ENCODE data around the gene KLF16.

The KLF16 gene

GRCh38 chr19:1825909-1826556 lies 37.3 kb downstream of the KLF16 start:
- Histone ChIP-seq H3K4me2 (ENCODE audit: low read length) (no peak overlapping the region), H3K4me3 (ENCODE audit: low read length) (no peak overlapping the region), H3K4ac (ENCODE audit: low read depth, low read length) (no peak overlapping the region), H4K8ac (ENCODE audit: low read depth, low read length) (no peak overlapping the region), H2AK5ac (ENCODE audit: low read length) (no peak overlapping the region), H3K4me1 (ENCODE audit: control insufficient read depth, low read depth, low read length) (no peaks in the 10 kb centered on the region), H2BK15ac (replicated peaks; ENCODE audit: low read depth) (no peak overlapping the region), H2BK5ac (ENCODE audit: low read length) (no peak overlapping the region), H3K36me3 (ENCODE audit: control insufficient read depth, insufficient read depth, low read length) (peaks cover 4% of the 10 kb centered on the region), H3K18ac (ENCODE audit: low read length) (no peak overlapping the region), H3K23ac (ENCODE audit: low read length) (no peak overlapping the region), H4K5ac (ENCODE audit: low read length) (no peak overlapping the region), H3K27ac (ENCODE audit: low read depth, low read length) (no peak overlapping the region), H3K9ac (ENCODE audit: low read length) (peak overlapping the region; percentile 53), H3K79me2 (ENCODE audit: control insufficient read depth, insufficient read depth, low read length) (no peaks in the 10 kb centered on the region), H3K27me3 (ENCODE audit: insufficient read depth, low read length, poor library complexity) (no peaks in the 10 kb centered on the region), H3K79me1 (ENCODE audit: low read length) (peaks cover 8% of the 10 kb centered on the region), H2BK120ac (ENCODE audit: low read depth, low read length) (no peak overlapping the region), H3K56ac (ENCODE audit: low read length) (peak overlapping the region; percentile 74)
- peak; percentile 84 for DNase-seq
- no CpG with 5 or more reads among the region's 15 CpGs for WGBS (ENCODE audit: extremely low coverage, insufficient coverage, low lambda C conversion rate)

DNA sequence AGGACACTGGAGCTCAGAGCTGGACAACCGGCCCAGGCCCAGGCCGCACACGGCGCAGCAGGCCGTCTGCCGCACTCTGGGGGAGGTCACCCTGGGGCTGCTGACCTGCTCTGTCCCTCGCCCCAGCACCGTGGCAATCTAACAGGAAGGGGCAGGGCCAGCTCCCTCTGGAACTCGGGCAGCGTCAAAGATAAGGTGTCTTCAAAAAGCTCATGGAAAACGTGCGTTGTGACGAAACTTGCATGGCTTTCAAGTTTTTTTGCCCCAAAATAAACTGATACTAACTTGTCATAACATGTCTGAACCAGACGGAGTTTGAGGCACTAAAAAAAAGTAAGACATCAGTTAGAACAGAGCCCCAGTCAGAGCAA lies 39.1 kb downstream of the KLF16 start:
- no peak overlapping the region for H2BK5ac ChIP-seq (ENCODE audit: low read length)
- no peak overlapping the region for H3K4me3 ChIP-seq (ENCODE audit: low read length)
- peaks cover 2% of the 10 kb centered on the region for H3K36me3 ChIP-seq (ENCODE audit: control insufficient read depth, insufficient read depth, low read length)
- H2BK15ac ChIP-seq (replicated peaks; ENCODE audit: low read depth), result no peak overlapping the region
- H3K27ac ChIP-seq (ENCODE audit: low read depth, low read length), result no peak overlapping the region
- DNase-seq, result no peak
- no peak overlapping the region for H4K8ac ChIP-seq (ENCODE audit: low read depth, low read length)
- no peak overlapping the region for H3K56ac ChIP-seq (ENCODE audit: low read length)
- H3K23ac ChIP-seq (ENCODE audit: low read length), result no peak overlapping the region
- no peak overlapping the region for H2AK5ac ChIP-seq (ENCODE audit: low read length)
- no peak overlapping the region for H3K4ac ChIP-seq (ENCODE audit: low read depth, low read length)
- no peaks in the 10 kb centered on the region for H3K27me3 ChIP-seq (ENCODE audit: insufficient read depth, low read length, poor library complexity)
- no peak overlapping the region for H3K9ac ChIP-seq (ENCODE audit: low read length)
- no CpG with 5 or more reads among the region's 14 CpGs for WGBS (ENCODE audit: extremely low coverage, insufficient coverage, low lambda C conversion rate)
- H3K79me2 ChIP-seq (ENCODE audit: control insufficient read depth, insufficient read depth, low read length), result no peaks in the 10 kb centered on the region
- H3K4me1 ChIP-seq (ENCODE audit: control insufficient read depth, low read depth, low read length), result no peaks in the 10 kb centered on the region
- H3K79me1 ChIP-seq (ENCODE audit: low read length), result peaks cover 2% of the 10 kb centered on the region
- H4K5ac ChIP-seq (ENCODE audit: low read length), result no peak overlapping the region
- H3K4me2 ChIP-seq (ENCODE audit: low read length), result no peak overlapping the region
- H3K18ac ChIP-seq (ENCODE audit: low read length), result no peak overlapping the region
- H2BK120ac ChIP-seq (ENCODE audit: low read depth, low read length), result no peak overlapping the region

DNA sequence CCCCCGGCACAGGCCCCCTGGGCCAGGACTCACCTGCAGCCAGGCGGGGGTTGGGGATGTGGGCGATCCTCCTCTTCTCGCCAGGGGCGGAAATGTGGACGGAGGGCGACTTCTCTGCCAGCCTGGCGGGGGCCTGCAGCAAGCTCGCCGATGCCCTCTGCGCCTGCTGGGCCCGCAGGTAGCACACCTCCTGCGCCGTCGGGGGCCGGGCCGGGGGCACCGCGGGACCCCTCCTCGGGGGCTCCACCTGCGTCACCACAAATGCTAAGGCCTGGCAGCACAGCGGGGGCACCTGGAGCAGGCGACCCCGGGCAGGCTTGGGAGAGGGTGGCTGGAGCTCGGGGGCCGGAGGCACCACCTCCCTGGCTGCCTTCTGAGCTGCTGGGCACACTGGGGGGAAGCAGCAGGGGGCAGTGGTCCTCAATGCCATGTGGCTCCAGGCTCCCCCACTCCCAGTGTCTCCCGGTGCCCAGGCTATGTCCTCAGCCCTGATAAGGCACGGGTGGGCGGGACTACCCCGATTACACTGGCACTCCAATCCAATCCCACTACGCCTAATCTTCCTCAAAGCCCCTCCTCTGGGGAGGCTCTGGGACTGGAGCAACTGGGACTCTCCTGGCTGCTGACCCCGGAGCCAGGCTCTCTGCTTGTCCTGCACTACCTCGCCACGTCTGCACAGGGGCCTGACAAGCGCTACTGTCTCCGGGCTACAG lies 39.7 kb downstream of the KLF16 start:
- no peak overlapping the region for H3K27ac ChIP-seq (ENCODE audit: low read depth, low read length)
- no peak overlapping the region for H2BK15ac ChIP-seq (replicated peaks; ENCODE audit: low read depth)
- H4K5ac ChIP-seq (ENCODE audit: low read length), result no peak overlapping the region
- no peak overlapping the region for H3K9ac ChIP-seq (ENCODE audit: low read length)
- no peaks in the 10 kb centered on the region for H3K27me3 ChIP-seq (ENCODE audit: insufficient read depth, low read length, poor library complexity)
- no peak overlapping the region for H4K8ac ChIP-seq (ENCODE audit: low read depth, low read length)
- H3K4me1 ChIP-seq (ENCODE audit: control insufficient read depth, low read depth, low read length), result no peaks in the 10 kb centered on the region
- no CpG with 5 or more reads among the region's 36 CpGs for WGBS (ENCODE audit: extremely low coverage, insufficient coverage, low lambda C conversion rate)
- H2BK5ac ChIP-seq (ENCODE audit: low read length), result no peak overlapping the region
- no peak overlapping the region for H3K23ac ChIP-seq (ENCODE audit: low read length)
- no peak overlapping the region for H3K4me3 ChIP-seq (ENCODE audit: low read length)
- H3K4ac ChIP-seq (ENCODE audit: low read depth, low read length), result no peak overlapping the region
- DNase-seq, result peak; percentile 39
- H2BK120ac ChIP-seq (ENCODE audit: low read depth, low read length), result no peak overlapping the region
- no peak overlapping the region for H3K4me2 ChIP-seq (ENCODE audit: low read length)
- H3K56ac ChIP-seq (ENCODE audit: low read length), result no peak overlapping the region
- H2AK5ac ChIP-seq (ENCODE audit: low read length), result no peak overlapping the region
- no peak overlapping the region for H3K18ac ChIP-seq (ENCODE audit: low read length)
- H3K79me1 ChIP-seq (ENCODE audit: low read length), result peaks cover 2% of the 10 kb centered on the region
- H3K36me3 ChIP-seq (ENCODE audit: control insufficient read depth, insufficient read depth, low read length), result peaks cover 2% of the 10 kb centered on the region
- no peaks in the 10 kb centered on the region for H3K79me2 ChIP-seq (ENCODE audit: control insufficient read depth, insufficient read depth, low read length)

- H3K23ac ChIP-seq (ENCODE audit: low read length), result no peak overlapping the region
- no peaks in the 10 kb centered on the region for H3K27me3 ChIP-seq (ENCODE audit: insufficient read depth, low read length, poor library complexity)
Observed at GRCh38 chr19:1823020-1823419, 40.4 kb downstream of the KLF16 start.

GRCh38 chr19:1822210-1822609 lies 41.2 kb downstream of the KLF16 start:
- H2BK5ac ChIP-seq (ENCODE audit: low read length), result no peak overlapping the region
- no peak for DNase-seq
- H3K79me1 ChIP-seq (ENCODE audit: low read length), result peaks cover 2% of the 10 kb centered on the region
- H3K27ac ChIP-seq (ENCODE audit: low read depth, low read length), result no peak overlapping the region
- no peaks in the 10 kb centered on the region for H3K4me1 ChIP-seq (ENCODE audit: control insufficient read depth, low read depth, low read length)
- no peak overlapping the region for H4K5ac ChIP-seq (ENCODE audit: low read length)
- H3K4ac ChIP-seq (ENCODE audit: low read depth, low read length), result no peak overlapping the region
- no peak overlapping the region for H3K4me3 ChIP-seq (ENCODE audit: low read length)
- no peaks in the 10 kb centered on the region for H3K27me3 ChIP-seq (ENCODE audit: insufficient read depth, low read length, poor library complexity)
- no peak overlapping the region for H3K23ac ChIP-seq (ENCODE audit: low read length)
- no peak overlapping the region for H2AK5ac ChIP-seq (ENCODE audit: low read length)
- WGBS (ENCODE audit: extremely low coverage, insufficient coverage, low lambda C conversion rate), result no CpG with 5 or more reads among the region's 19 CpGs
- no peak overlapping the region for H2BK120ac ChIP-seq (ENCODE audit: low read depth, low read length)
- no peak overlapping the region for H4K8ac ChIP-seq (ENCODE audit: low read depth, low read length)
- H3K36me3 ChIP-seq (ENCODE audit: control insufficient read depth, insufficient read depth, low read length), result peaks cover 2% of the 10 kb centered on the region
- H2BK15ac ChIP-seq (replicated peaks; ENCODE audit: low read depth), result no peak overlapping the region
- H3K79me2 ChIP-seq (ENCODE audit: control insufficient read depth, insufficient read depth, low read length), result no peaks in the 10 kb centered on the region
- H3K9ac ChIP-seq (ENCODE audit: low read length), result no peak overlapping the region
- no peak overlapping the region for H3K4me2 ChIP-seq (ENCODE audit: low read length)
- no peak overlapping the region for H3K56ac ChIP-seq (ENCODE audit: low read length)
- H3K18ac ChIP-seq (ENCODE audit: low read length), result no peak overlapping the region

More at GRCh38 chr19:1823020-1823419, 40.4 kb downstream of the KLF16 start:
- H3K56ac ChIP-seq (ENCODE audit: low read length), result no peak overlapping the region
- H3K79me1 ChIP-seq (ENCODE audit: low read length), result peaks cover 2% of the 10 kb centered on the region
- H2BK120ac ChIP-seq (ENCODE audit: low read depth, low read length), result no peak overlapping the region
- no peak overlapping the region for H2BK15ac ChIP-seq (replicated peaks; ENCODE audit: low read depth)
- WGBS (ENCODE audit: extremely low coverage, insufficient coverage, low lambda C conversion rate), result no CpG with 5 or more reads among the region's 8 CpGs
- no peak overlapping the region for H4K8ac ChIP-seq (ENCODE audit: low read depth, low read length)
- DNase-seq, result no peak
- H2AK5ac ChIP-seq (ENCODE audit: low read length), result no peak overlapping the region
- H3K36me3 ChIP-seq (ENCODE audit: control insufficient read depth, insufficient read depth, low read length), result peaks cover 2% of the 10 kb centered on the region
- no peak overlapping the region for H3K9ac ChIP-seq (ENCODE audit: low read length)
- no peak overlapping the region for H3K4me3 ChIP-seq (ENCODE audit: low read length)
- H4K5ac ChIP-seq (ENCODE audit: low read length), result no peak overlapping the region
- no peaks in the 10 kb centered on the region for H3K79me2 ChIP-seq (ENCODE audit: control insufficient read depth, insufficient read depth, low read length)
- H2BK5ac ChIP-seq (ENCODE audit: low read length), result no peak overlapping the region
- H3K4me2 ChIP-seq (ENCODE audit: low read length), result no peak overlapping the region
- no peak overlapping the region for H3K27ac ChIP-seq (ENCODE audit: low read depth, low read length)
- no peaks in the 10 kb centered on the region for H3K4me1 ChIP-seq (ENCODE audit: control insufficient read depth, low read depth, low read length)
- no peak overlapping the region for H3K18ac ChIP-seq (ENCODE audit: low read length)
- no peak overlapping the region for H3K4ac ChIP-seq (ENCODE audit: low read depth, low read length)
